Skeletal muscle satellite cell (primary cell): Measurements from ENCODE around the gene IFIT5.
"Not testable (repeated sequence)": the region's sequence is repeated elsewhere in the genome, so short reads cannot be mapped to it uniquely, and the experiment has no call there.

ENCODE experiments used
- H3K27me3 ChIP-seq: 2 replicates; pipeline ENCODE4 v1.7.0; 2013; ENCODE audit warnings: low read length; ENCODE audit not compliant: control insufficient read depth, insufficient read depth
- H3K36me3 ChIP-seq: 2 replicates; pipeline ENCODE4 v1.7.0; 2013; ENCODE audit warnings: mild to moderate bottlenecking, control low read depth, low read length; ENCODE audit not compliant: insufficient read depth
- H3K4me1 ChIP-seq: 2 replicates; pipeline ENCODE4 v1.7.0; 2013; ENCODE audit warnings: low read length; ENCODE audit not compliant: control insufficient read depth, insufficient read depth
- H3K4me2 ChIP-seq: 2 replicates; pipeline ENCODE4 v1.7.0; 2013; ENCODE audit warnings: mild to moderate bottlenecking, low read length
- H3K4me3 ChIP-seq: 2 replicates; pipeline ENCODE4 v1.7.0; 2013; ENCODE audit warnings: low read length
- H3K9ac ChIP-seq: 2 replicates; pipeline ENCODE4 v1.7.0; 2013; ENCODE audit warnings: mild to moderate bottlenecking, low read depth, low read length, moderate library complexity
- H3K9me3 ChIP-seq: replicated peaks from 2 replicates; pipeline ENCODE4 v1.7.0; 2013; ENCODE audit warnings: mild to moderate bottlenecking, control low read depth, low read length

Gene IFIT5

DNA sequence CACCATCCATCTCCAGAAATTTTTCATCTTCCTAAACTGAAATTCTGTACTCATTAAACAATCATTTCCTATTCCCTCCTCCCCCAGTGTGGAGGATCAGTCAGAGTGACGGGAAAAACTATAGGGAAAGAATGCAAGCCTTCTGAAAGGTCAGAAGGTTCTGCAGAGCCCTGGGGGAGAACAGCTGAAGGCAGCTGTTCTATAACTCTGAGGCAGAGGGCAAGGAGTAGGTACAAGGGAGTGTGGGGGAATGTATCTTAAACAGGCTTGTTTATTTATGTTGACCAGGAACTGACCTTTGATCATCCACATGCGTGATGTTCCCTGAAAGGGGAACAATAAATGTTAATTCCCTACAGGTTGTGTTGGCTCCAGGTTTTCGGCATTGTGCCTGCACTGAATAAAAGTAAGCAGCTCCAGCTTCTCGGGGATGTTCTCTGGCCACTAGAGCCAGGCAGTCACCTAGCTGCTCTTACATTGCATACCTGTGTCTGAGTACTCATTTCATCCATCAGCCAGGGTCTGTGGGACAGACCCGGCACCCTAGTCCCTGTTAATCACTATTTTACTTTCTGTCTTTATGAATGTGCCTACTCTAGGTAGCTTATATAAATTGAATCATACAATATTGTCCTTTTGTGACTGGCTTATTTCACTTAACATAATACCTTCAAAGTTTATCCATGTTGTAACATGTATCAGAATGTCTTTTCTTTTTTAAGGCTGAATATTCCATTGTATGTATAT, 16.2 kb upstream of the IFIT5 start:
- no peaks in the 10 kb centered on the region for H3K27me3 ChIP-seq
- H3K4me1 ChIP-seq = peaks cover 14% of the 10 kb centered on the region
- peak overlapping the region; percentile 13 for H3K4me2 ChIP-seq
- peaks cover 5% of the 10 kb centered on the region for H3K36me3 ChIP-seq
- H3K4me3 ChIP-seq = peak overlapping the region; percentile 7
- H3K9me3 ChIP-seq = no peaks in the 10 kb centered on the region
- H3K9ac ChIP-seq = no peak overlapping the region

DNA sequence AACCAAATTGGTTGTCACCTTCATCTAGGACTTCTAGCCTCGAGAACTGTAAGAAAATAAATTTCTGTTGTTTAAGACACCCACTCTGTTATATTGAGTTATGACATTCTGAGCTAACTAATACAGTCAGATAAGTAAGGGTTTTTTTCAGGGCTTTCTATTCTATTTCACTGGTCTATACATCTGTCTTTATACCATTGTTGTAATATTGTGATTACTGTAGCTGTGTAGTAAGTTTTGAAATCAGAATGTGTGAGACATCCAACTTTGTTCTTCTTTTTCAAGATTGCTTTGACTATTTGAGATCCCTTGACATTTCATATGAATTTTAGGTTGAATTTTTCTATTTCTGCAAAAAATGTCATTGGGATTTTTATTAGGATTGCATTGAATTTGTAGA, 14.4 kb upstream of the IFIT5 start:
- Histone ChIP-seq H3K4me1 (peaks cover 12% of the 10 kb centered on the region), H3K4me2 (no peak overlapping the region), H3K9ac (no peak overlapping the region), H3K4me3 (no peak overlapping the region), H3K27me3 (no peaks in the 10 kb centered on the region), H3K9me3 (no peaks in the 10 kb centered on the region), H3K36me3 (peaks cover 5% of the 10 kb centered on the region)

DNA sequence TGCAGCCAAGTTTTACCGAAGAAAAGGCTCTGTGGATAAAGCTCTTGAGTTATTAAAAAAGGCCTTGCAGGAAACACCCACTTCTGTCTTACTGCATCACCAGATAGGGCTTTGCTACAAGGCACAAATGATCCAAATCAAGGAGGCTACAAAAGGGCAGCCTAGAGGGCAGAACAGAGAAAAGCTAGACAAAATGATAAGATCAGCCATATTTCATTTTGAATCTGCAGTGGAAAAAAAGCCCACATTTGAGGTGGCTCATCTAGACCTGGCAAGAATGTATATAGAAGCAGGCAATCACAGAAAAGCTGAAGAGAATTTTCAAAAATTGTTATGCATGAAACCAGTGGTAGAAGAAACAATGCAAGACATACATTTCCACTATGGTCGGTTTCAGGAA, 11.3 kb upstream of the IFIT5 start:
- Histone ChIP-seq H3K9me3 (no peaks in the 10 kb centered on the region), H3K4me2 (no peak overlapping the region), H3K27me3 (no peaks in the 10 kb centered on the region), H3K4me3 (no peak overlapping the region), H3K9ac (no peak overlapping the region), H3K4me1 (peaks cover 5% of the 10 kb centered on the region), H3K36me3 (peaks cover 5% of the 10 kb centered on the region)

DNA sequence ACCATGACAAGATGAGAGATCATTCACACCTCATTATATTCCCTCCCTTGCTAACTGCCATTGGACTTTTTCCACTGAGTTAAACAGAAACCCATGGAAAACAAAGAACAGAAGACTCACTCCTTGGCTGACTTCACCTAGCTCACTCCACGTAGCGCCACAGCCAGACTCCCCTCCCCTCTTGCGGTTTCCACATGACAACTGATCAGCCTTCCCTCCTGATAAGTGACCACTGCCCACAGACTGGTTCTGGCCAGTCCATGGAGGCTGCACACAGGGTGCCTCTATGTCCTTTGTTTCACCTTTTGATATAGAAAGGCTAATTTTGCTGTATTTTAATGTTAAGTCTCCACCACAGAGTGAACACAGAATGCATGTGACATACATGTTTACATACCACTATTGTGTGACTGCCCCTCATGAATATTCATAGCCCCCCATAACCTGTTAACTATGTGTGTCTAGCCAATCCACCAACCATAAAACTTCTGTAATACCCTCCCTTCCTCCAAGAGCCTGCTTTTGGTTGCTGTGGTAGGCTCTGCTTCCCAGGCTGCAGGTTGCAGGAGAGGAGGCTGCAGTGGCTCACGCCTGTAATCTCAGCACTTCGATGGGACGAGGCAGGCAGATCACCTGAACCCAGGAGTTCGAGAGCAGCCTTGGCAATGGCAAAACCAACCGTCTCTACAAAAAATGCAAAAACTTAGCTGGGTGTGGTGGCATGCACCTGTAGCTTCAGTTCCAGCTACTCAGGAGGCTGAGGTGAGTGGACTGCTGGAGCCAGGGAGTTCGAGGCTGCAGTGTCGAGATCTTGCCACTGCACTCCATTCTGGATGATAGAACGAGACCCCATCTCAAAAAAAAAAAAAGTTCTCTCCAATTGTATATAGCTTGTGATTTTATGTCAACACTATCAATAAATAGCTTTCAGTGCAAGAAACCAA, 10.0 kb upstream of the IFIT5 start:
- Histone ChIP-seq H3K4me2 (no peak overlapping the region), H3K9ac (no peak overlapping the region), H3K9me3 (no peaks in the 10 kb centered on the region), H3K4me1 (no peaks in the 10 kb centered on the region), H3K36me3 (peaks cover 5% of the 10 kb centered on the region), H3K27me3 (no peaks in the 10 kb centered on the region), H3K4me3 (no peak overlapping the region)

DNA sequence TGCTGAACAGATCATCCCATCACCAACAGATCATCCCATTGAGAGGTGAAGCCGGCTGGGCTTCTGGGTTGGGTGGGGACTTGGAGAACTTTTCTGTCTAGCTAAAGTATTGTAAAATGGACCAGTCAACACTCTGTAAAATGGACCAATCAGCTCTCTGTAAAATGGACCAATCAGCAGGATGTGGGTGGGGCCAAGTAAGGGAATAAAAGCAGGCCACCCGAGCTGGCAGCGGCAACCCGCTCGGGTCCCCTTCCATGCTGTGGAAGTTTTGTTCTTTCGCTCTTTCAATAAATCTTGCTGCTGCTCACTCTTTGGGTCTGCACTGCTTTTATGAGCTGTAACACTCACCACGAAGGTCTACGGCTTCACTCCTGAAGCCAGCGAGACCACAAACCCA, 8.2 kb upstream of the IFIT5 start:
- H3K27me3 ChIP-seq, H3K36me3 ChIP-seq, H3K9me3 ChIP-seq, H3K4me2 ChIP-seq, H3K4me1 ChIP-seq, H3K9ac ChIP-seq, H3K4me3 ChIP-seq: not testable (repeated sequence)

DNA sequence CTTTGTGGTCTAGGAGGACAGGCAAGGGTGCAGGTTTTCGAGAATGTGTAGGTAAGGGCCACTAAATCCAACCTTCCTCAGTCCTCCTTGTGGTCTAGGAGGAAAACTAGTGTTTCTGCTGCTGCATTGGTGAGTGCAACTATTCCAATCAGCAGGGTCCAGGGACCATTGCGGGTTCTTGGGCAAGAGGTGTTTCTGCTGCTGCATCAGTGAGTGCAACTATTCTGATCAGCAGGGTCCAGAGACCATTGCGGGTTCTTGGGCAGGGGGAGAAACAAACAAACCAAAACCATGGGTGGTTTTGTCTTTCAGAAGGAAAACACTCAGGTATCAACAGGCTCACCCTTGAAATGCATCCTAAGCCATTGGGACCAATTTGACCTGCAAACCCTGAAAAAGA, 6.6 kb upstream of the IFIT5 start:
- not testable (repeated sequence) for H3K4me1 ChIP-seq, H3K4me2 ChIP-seq, H3K9ac ChIP-seq

DNA sequence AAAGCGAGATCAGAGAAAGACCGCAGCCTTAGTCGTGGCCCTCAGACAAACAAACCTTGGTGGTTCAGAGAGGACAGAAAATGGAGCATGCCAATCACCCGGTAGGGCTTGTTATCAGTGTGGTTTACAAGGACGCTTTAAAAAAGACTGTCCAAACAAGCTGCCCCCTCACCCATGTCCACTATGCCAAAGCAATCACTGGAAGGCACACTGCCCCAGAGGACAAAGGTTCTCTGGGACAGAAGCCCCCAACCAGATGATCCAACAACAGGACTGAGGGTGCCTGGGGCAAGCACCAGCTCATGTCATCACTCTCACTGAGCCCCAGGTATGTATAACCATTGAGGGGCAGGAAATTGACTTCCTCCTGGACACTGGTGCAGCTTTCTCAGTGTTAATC, 5.1 kb upstream of the IFIT5 start:
- H3K9me3 ChIP-seq, H3K4me3 ChIP-seq, H3K9ac ChIP-seq, H3K36me3 ChIP-seq, H3K4me2 ChIP-seq, H3K4me1 ChIP-seq, H3K27me3 ChIP-seq: not testable (repeated sequence)

More for the DNA sequence above, 6.6 kb upstream of the IFIT5 start:
- H3K4me3 ChIP-seq, H3K27me3 ChIP-seq, H3K9me3 ChIP-seq, H3K36me3 ChIP-seq: not testable (repeated sequence)

DNA sequence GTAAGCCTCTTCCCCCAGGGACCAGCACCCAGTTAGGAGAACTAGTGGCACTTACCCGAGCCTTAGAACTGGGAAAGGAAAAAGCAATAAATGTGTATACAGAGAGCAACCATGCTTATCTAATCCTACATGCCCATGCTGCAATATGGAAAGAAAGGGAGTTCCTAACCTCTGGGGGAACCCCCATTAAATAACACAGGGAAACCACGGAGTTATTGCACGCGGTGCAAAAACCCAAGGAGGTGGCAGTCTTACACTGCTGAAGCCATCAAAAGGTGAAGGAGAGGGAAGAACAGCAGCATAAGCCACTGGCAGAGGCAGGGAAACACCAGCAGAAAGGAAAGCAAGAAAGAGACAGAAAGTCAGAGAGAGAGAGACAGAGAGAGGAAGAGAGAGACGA, 3.8 kb upstream of the IFIT5 start:
- not testable (repeated sequence) for H3K4me2 ChIP-seq, H3K4me1 ChIP-seq

DNA sequence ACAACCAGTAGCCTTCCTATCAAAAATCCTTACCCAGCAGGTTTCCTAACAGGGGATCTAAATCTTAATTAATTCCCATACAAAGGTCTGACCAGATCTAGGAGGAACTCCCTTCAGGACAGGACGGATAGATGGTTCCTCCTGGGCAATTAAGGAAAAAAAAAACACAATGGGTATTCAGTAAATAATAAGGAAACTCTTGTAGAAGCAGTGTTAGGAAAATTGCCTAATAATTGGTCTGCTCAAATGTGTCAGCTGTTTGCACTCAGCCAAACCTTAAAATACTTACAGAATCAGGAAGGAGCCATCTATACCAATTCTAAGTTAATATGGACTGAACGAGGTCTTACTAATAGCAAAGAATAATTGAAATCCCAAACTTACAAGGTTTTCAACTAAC, 3.2 kb upstream of the IFIT5 start:
- not testable (repeated sequence) for H3K4me2 ChIP-seq, H3K27me3 ChIP-seq, H3K9ac ChIP-seq, H3K36me3 ChIP-seq, H3K4me1 ChIP-seq, H3K9me3 ChIP-seq, H3K4me3 ChIP-seq

More for the DNA sequence above, 3.8 kb upstream of the IFIT5 start:
- not testable (repeated sequence) for H3K27me3 ChIP-seq, H3K4me3 ChIP-seq, H3K9ac ChIP-seq, H3K36me3 ChIP-seq, H3K9me3 ChIP-seq

DNA sequence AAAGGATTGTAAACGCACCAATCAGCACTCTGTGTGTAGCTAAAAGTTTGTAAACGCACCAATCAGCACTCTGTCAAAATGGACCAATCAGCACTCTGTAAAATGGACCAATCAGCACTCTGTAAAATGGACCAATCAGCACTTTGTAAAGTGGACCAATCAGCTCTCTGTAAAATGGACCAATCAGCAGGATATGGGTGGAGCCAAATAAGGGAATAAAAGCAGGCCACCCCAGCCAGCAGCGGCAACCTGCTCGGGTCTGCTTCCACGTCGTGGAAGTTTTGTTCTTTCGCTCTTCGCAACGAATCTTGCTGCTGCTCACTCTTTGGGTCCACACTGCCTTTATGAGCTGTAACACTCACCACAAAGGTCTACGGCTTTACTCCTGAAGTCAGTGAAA, 2.1 kb upstream of the IFIT5 start:
- not testable (repeated sequence) for H3K4me3 ChIP-seq

DNA sequence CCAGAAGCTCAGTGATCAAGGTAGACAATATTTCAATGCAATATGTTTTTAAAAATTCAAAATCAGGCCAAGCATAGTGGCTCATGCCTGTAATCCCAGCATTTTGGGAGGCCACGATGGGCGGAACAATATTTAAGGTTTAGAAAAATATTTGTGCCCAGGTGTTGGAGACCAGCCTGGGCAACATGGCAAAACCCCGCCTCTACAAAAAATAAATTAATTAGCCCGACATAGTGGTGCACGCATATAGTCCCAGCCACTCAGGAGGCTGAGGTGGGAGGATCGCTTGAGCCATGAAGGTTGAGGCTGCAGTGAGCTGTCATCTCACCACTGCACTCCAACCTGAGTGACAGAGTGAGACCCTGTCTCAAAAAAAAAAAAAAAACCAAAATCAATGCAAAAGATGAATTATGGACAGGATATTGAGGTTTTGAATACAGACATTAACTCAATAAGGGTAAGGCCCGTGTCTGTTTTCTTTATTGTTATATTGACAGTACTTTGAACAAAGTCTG, 913 bp upstream of the IFIT5 start:
- Histone ChIP-seq H3K4me1 (peaks cover 7% of the 10 kb centered on the region), H3K36me3 (peaks cover 14% of the 10 kb centered on the region), H3K27me3 (no peaks in the 10 kb centered on the region), H3K4me3 (peak overlapping the region; percentile 78), H3K9me3 (no peaks in the 10 kb centered on the region), H3K4me2 (peak overlapping the region; percentile 90), H3K9ac (peak overlapping the region; percentile 96)

More for the DNA sequence above, 2.1 kb upstream of the IFIT5 start:
- H3K9ac ChIP-seq, H3K4me2 ChIP-seq, H3K36me3 ChIP-seq, H3K27me3 ChIP-seq, H3K9me3 ChIP-seq, H3K4me1 ChIP-seq: not testable (repeated sequence)
